Hepatocyte (in vitro differentiated cells): ENCODE results near the gene MX2.

Source experiments
- CTCF ChIP-seq: fragments of 200-600 bp; sonication (generic); IDR thresholded peaks from 2 replicates; pipeline ENCODE4 v1.5.1; 2016; ENCODE audit warnings: antibody characterized with exemption, mild to moderate bottlenecking; ENCODE audit not compliant: poor library complexity
- EZH2 ChIP-seq: fragments of 200-600 bp; sonication (generic); IDR thresholded peaks from 2 replicates; pipeline ENCODE4 v1.6.1; 2016; ENCODE audit warnings: antibody characterized with exemption, mild to moderate bottlenecking, borderline replicate concordance
- EZH2phosphoT487 ChIP-seq: fragments of 200-600 bp; sonication (generic); IDR thresholded peaks from one replicate; pipeline ENCODE4 v1.6.1; 2018; ENCODE audit warnings: antibody characterized with exemption, mild to moderate bottlenecking, low read depth, moderate library complexity; ENCODE audit not compliant: unreplicated experiment, severe bottlenecking

DNA sequence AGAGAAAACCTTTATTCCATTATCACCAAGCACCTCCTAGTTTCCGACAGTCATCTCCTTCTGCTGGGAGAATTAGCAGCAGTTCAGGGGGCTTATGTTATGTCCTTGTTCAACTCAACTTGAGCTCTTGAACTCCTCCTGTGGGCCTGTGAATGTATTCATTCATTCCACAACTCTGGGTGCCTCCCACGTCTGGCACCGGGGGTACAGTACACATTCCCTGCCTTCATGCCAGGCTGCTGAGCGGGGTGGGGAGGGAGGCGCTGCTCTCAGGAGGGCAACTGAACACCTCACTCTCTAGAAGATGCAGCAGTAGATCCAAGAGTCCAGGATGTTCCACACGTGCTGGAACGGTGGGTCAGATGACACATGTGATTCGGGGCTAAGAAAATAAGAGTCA is 4.3 kb upstream of the MX2 start:
- TF ChIP-seq CTCF (no peak), EZH2phosphoT487 (no peak), EZH2 (no peak)
